22Rv1 (cell line): ENCODE measurements around the gene FAM76B.

Experiments
- H3K27ac ChIP-seq: fragments of 450-650 bp; 2 replicates; pipeline ENCODE4 v1.5.1; 2017
- CTCF ChIP-seq: fragments of 450-650 bp; IDR thresholded peaks from 2 replicates; pipeline ENCODE4 v1.5.1; 2017; ENCODE audit warnings: mild to moderate bottlenecking
- ZFX ChIP-seq: fragments of 450-650 bp; IDR thresholded peaks from 2 replicates; pipeline ENCODE4 v1.6.1; 2017; ENCODE audit warnings: antibody characterized with exemption, borderline replicate concordance

FAM76B gene

DNA sequence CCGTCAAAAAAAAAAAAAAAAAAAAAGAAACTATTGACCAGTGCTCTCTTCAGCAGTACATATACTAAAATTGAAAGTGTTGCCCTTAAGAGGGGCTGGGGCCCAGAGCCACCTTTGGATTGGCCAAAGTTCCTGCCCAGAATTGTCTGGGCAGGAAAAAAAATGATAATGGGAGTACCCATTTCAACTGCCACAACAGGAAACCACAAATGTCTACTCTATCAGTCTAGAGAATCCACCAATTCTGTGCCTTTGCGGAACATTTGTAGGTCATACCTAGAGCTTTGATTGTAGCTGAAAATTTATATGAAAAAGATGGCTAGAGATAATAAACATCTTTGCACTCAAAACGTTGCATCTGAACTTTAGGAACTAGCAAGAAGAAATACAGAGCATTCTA, 69.4 kb downstream of the FAM76B start:
- TF ChIP-seq ZFX (no peak), CTCF (no peak)
- no peak overlapping the region for H3K27ac ChIP-seq
